Activated naive CD8-positive, alpha-beta T cell treated with anti-CD3 and anti-CD28 coated beads, Interleukin-2, amount 50 U/mL, for 24 hours (primary cell): ENCODE data around the gene TARDBP.
A peak's percentile ranks its signal among the peaks of the same experiment; 100 is the strongest.
"Not testable (repeated sequence)": the region's sequence is repeated elsewhere in the genome, so short reads cannot be mapped to it uniquely, and the experiment has no call there.

Source experiments
- ATAC-seq: fragments of 150-1000 bp; cut with Tn5 transposase; one replicate; pipeline ENCODE4 v1.10.0; 2021
- DNase-seq: peaks from one replicate; pipeline ENCODE4 v3.0.0; 2021
- H3K27ac Mint-ChIP-seq: one replicate; pipeline ENCODE4 v1.8.0; 2021; ENCODE audit warnings: mild to moderate bottlenecking, mixed read lengths
- H3K27me3 Mint-ChIP-seq: one replicate; pipeline ENCODE4 v1.8.0; 2021; ENCODE audit warnings: mixed read lengths
- H3K36me3 Mint-ChIP-seq: one replicate; pipeline ENCODE4 v1.8.0; 2021; ENCODE audit warnings: low read depth, mixed read lengths
- H3K4me1 Mint-ChIP-seq: one replicate; pipeline ENCODE4 v1.8.0; 2021; ENCODE audit warnings: mixed read lengths
- H3K4me3 Mint-ChIP-seq: one replicate; pipeline ENCODE4 v1.8.0; 2021; ENCODE audit warnings: mild to moderate bottlenecking, moderate library complexity, mixed read lengths
- H3K9me3 Mint-ChIP-seq: one replicate; pipeline ENCODE4 v1.8.0; 2021; ENCODE audit warnings: mixed read lengths

TARDBP gene

DNA sequence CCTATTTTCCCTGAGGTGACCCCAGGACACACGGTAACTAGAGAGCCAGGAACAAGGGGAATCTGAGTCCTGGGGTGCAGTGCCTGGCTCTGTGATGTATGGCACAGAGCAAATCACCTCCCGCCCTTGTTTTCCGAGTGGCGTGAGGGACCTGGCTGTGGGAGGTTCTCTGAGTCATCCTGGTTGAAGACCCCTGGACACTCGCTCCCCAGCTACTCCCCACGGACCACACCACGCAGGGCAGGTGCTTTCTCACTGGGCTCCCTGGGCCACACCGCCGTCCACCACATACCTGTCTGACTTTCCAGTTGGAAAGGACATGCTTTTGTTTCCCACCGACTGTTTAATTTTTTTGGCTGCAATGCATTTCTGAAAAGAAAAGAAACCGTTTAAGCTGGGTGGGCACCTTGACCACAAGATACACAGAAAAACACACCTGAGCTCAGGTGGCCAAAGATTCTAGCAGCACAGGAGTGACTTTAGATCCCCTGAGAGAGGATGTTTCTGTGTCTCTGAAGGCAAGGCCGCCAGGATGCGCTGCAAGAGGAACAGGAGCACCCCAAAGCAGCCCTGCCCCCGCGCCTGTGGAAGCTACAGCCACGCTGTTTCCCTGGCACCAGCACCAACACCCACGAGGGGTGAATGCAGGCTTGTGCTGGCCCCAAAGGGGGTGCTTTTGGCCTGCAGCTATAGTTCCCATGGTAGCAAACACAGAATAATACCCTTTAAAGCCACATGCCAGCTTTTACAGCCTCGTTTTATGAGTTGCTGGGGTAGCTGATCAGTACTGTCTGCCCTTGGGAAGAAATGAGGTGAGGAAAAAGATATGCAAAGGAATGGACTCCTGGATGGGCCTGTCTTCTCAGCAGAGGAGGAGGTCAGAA lies 55.5 kb downstream of the TARDBP start:
- peak overlapping the region; percentile 25 for H3K27ac Mint-ChIP-seq

DNA sequence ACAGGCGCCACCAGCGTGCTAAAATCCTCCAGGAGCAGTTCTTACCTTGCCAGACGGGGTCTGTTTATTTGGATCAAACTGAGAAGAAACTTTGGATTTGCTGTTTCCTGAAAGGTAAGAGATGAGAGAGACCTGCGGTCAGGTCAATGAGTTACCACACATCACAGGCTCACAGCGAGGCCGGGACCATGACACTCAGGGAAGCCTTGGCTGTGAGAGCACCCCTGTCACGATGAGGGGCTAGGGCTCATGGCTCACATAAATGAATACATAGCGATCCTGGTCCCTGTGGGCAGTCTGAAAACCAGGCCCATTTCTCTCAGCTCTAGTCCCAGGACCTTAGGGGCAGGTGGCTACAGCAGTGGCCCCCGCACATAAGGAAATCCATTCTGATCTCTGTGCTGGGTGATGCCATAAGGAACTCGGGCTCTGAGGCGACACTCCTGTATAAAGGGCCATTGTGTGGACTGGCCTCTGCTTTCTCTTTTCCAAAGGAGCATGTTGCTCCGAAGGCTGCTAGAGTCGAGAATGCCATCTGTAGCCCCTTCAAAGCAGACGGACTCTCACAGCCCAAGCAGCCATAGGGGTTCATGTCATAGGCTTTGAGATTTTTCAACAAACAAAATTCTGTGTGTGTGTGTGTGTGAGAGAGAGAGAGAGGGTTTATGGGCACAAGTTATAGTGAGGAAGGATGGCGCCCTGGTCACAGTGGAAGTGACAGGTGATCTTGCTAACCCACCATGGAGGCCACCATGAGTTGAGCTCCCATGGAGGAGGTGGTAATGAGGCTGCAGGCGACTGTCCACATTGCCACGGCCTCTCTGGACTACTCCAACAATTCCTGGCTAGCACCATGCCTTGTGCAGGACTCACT lies 56.4 kb downstream of the TARDBP start:
- Mint-ChIP-seq H3K27ac (peak overlapping the region; percentile 77), H3K9me3 (no peaks in the 10 kb centered on the region), H3K4me3 (no peak overlapping the region), H3K4me1 (peaks cover 11% of the 10 kb centered on the region), H3K36me3 (peaks cover 62% of the 10 kb centered on the region), H3K27me3 (no peaks in the 10 kb centered on the region)
- no peak for ATAC-seq
- DNase-seq = no peak

More for the DNA sequence above, 55.5 kb downstream of the TARDBP start:
- Mint-ChIP-seq H3K27me3 (no peaks in the 10 kb centered on the region), H3K36me3 (peaks cover 66% of the 10 kb centered on the region), H3K4me3 (no peak overlapping the region), H3K9me3 (no peaks in the 10 kb centered on the region), H3K4me1 (peaks cover 18% of the 10 kb centered on the region)
- DNase-seq (no peak), ATAC-seq (no peak)

DNA sequence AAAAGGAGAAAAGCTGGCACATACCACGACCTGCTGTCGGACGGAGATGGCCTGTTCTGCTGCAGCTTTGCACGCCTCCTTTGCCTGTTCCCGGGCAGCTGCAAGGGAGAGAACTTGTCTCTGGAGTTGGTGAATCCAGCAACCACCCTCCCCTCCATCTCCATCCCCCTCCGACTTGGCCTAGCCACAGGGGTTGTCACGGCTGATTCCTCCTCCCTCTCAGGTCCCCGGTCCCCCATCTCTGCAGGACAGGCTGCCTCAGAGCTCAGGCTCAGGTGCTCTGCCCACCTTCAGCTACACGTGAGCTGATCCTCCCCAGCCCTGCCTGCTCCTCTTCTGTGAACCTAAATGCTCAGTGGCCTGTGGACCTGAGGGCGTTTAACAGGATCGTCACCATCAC lies 58.4 kb downstream of the TARDBP start:
- DNase-seq (no peak), ATAC-seq (no peak)
- Mint-ChIP-seq H3K4me1 (peaks cover 9% of the 10 kb centered on the region), H3K36me3 (peaks cover 58% of the 10 kb centered on the region), H3K27ac (peak overlapping the region; percentile 23), H3K9me3 (no peaks in the 10 kb centered on the region), H3K27me3 (no peaks in the 10 kb centered on the region), H3K4me3 (no peak overlapping the region)

DNA sequence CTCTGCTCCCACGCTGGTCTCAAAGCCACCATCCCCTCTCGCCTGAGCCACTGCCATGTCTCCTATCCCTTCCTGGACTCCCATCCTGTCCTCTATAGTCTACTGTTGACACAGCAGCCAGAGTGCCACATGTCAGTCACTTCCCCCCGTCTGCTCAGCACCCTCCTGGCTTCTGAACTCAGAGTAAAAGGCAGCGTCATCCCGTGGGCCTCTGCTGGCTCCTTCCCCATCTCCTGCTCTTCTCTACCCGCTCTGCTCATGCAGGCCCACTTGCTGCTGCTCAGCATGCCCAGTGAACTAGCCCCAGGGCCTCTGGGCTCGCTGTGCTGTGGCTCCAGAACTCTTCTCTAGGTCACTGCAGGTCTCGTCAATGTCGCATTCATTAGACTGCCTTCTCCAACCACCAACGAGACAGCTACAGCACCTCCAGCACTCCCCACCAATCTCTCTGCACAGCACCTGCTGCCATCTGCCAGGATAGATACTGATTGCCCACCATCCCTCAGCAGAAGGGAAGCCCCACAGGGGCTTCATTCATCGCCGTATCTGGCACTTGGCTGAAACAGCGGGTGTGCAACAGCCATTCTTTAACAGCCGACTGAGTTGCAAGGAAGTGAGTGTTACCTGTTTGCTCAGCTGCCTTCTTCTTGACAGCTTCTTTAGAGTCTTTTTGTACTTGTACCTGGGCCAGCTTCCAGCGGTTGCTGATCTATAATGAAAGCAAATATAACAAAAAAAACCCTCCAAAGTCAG lies 59.2 kb downstream of the TARDBP start:
- ATAC-seq = no peak
- peaks cover 61% of the 10 kb centered on the region for H3K36me3 Mint-ChIP-seq
- no peak for DNase-seq
- peaks cover 9% of the 10 kb centered on the region for H3K4me1 Mint-ChIP-seq
- H3K27ac Mint-ChIP-seq = peak overlapping the region; percentile 23
- no peak overlapping the region for H3K4me3 Mint-ChIP-seq
- H3K27me3 Mint-ChIP-seq = no peaks in the 10 kb centered on the region
- no peaks in the 10 kb centered on the region for H3K9me3 Mint-ChIP-seq

DNA sequence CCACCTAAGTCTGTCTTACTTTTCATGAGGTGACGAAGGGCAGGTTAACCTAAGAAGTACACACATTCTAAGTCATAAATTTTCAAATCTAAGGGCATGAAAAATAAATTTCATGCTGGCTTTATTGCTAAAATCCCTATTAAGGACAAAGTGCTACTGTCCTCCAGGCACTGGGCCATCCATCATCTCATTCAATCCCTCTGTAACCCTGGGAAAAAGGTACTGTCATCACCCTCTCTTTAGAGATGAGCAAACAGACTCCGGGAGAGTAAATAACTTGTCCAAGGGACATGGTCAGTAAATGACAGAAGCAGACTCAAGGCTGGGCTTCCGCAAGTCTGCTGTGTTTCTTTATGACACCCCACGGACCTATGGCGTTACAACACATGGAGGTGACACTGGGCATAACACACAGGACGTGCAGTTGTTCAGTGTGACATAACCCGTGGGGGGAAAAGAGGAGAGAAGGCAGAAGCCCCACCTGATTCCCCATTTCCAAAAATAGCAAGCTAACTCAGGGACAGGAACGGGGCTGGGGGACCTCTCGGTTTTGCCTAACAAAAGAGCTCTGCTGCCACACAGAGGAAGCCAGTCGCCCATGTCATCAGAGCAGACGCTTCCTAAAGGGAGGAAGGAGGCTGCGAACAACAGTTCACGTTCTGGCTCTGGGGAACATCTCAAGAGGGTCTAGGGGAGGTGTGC lies 59.9 kb downstream of the TARDBP start:
- DNase-seq = no peak
- Mint-ChIP-seq H3K27me3 (no peaks in the 10 kb centered on the region), H3K9me3 (no peaks in the 10 kb centered on the region), H3K4me3 (no peak overlapping the region), H3K36me3 (peaks cover 64% of the 10 kb centered on the region), H3K27ac (no peak overlapping the region), H3K4me1 (peaks cover 9% of the 10 kb centered on the region)
- ATAC-seq = no peak

DNA sequence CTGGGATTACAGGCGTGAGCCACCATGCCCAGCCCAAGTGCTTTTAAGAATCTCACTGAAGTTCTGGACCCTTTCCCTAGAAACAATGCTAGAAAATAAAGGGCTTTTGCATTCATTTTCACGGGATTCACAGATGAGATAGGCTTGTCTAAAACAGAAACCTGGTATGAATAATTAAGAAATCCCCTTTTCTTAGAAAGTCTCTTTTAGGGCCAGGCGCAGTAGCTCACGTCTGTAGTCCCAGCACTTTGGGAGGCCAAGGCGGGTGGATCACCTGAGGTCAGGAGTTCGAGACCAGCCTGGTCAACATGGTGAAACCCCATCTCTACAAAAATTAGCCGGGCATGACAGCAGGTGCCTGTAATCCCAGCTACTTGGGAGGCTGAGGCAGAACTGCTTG lies 60.9 kb downstream of the TARDBP start:
- H3K27ac Mint-ChIP-seq, H3K27me3 Mint-ChIP-seq, H3K9me3 Mint-ChIP-seq, DNase-seq, H3K4me1 Mint-ChIP-seq, ATAC-seq, H3K4me3 Mint-ChIP-seq: not testable (repeated sequence)
- H3K36me3 Mint-ChIP-seq = peaks cover 62% of the 10 kb centered on the region
